Panc1 (cell line): Measurements from ENCODE around the gene INTS11.

ENCODE experiments used
- CTCF ChIP-seq: fragments of 450-650 bp; IDR thresholded peaks from 2 replicates; pipeline ENCODE4 v1.5.1; 2017; ENCODE audit warnings: mild to moderate bottlenecking
- POLR2AphosphoS5 ChIP-seq: IDR thresholded peaks from 2 replicates; pipeline ENCODE4 v1.6.1; 2012; ENCODE audit warnings: mild to moderate bottlenecking, low read depth, low read length, moderate library complexity

- TF ChIP-seq POLR2AphosphoS5 (no peak), CTCF (peak; percentile 87)
These were observed 32.7 kb downstream of the INTS11 start for GRCh38 chr1:1291548-1292441.
